ENCODE data around the gene FHOD1.

- no peak for TF ChIP-seq GATA3 (IDR thresholded peaks at IDR 0.05; ENCODE audit: low read depth, low read length)
- no peak for TF ChIP-seq GATA2 (IDR thresholded peaks at IDR 0.05; ENCODE audit: low read depth, low read length)
Measured at GRCh38 chr16:67275321-67275720, 28.0 kb upstream of the FHOD1 start.

Data from SH-SY5Y (cell line).